Activated CD8-positive, alpha-beta memory T cell treated with anti-CD3 and anti-CD28 coated beads for 48 hours (primary cell): ENCODE results near the gene PHTF1.
"Not testable (repeated sequence)": the region's sequence is repeated elsewhere in the genome, so short reads cannot be mapped to it uniquely, and the experiment has no call there.

Experiments
- DNase-seq, 3 experiments: peaks; one replicate each; pipeline ENCODE4 v3.0.0-alpha.2; 2020; ENCODE audit warnings: low read depth in 2 of 3, low spot score in 2 of 3

Gene PHTF1

DNA sequence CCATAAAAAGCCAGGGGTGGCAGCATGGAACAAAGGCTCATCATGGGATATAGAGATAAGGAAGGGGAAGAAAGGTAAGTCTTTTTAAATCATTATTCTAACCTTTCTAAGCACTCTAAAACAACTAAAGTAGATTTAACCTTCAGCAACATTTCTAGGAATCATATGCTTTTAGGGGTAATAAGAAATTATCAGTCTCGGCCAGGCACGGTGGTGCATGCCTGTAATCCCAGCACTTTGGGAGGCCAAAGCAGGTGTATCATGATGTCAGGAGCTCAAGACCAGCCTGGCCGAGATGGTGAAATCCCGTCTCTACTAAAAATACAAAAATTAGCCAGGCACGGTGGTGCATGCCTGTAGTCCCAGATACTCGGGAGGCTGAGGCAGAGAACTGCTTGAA is 20.3 kb upstream of the PHTF1 start:
- no peak for DNase-seq

DNA sequence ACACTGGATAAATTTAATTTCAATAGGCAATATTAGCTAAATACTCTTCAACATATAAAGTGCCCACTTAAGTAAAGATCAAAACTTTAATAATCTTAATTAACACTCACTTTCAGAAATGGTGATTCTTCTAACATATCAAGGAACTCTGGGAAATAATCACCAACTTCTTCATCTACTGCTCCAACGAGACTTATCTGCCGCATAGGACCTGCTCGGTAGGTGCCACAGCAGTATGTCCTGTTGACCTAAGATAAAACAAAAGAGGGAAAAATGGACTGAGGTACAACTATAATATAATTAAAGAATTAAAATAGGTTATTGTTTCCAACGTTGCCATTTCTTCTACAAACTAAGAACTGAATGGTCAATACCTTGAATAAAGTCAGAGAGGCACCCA is 18.3 kb upstream of the PHTF1 start:
- no peak for DNase-seq

DNA sequence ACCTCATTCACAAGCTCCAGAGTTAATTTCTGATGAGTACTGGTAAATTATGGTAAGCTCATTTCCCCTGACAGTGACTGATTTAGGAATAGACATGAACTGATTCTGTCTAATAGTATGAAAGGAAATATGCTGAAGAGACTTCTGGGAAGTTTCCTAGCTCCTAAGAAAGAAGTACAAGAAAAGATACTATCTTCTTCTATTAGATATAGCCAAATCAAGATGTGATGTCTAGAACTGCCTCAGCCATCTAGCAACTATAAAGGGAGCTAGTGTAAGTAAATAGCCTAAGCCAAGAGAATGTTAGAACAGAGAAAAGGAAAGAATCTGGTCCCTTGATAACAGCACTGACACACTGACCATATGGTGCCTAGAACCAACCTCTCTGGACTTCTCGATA is 10.7 kb upstream of the PHTF1 start:
- no peak for DNase-seq

DNA sequence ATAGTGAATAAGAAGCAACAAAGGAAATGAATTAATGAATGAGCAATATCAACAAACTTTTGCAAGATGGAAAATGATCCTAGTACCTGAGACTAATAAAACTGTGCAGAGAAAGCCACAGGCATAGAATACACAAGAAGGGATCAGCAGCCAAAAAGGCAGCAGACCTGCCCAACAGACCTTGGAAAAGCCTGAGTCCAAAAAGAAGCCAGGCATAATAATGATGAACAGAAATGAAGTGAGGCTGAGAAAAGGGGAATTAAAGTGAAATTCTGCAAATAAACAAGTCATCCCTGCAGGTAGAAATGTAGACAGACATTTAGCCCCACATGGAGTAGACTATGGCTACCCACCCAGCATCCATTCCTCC is 10.3 kb upstream of the PHTF1 start:
- DNase-seq, result no peak

DNA sequence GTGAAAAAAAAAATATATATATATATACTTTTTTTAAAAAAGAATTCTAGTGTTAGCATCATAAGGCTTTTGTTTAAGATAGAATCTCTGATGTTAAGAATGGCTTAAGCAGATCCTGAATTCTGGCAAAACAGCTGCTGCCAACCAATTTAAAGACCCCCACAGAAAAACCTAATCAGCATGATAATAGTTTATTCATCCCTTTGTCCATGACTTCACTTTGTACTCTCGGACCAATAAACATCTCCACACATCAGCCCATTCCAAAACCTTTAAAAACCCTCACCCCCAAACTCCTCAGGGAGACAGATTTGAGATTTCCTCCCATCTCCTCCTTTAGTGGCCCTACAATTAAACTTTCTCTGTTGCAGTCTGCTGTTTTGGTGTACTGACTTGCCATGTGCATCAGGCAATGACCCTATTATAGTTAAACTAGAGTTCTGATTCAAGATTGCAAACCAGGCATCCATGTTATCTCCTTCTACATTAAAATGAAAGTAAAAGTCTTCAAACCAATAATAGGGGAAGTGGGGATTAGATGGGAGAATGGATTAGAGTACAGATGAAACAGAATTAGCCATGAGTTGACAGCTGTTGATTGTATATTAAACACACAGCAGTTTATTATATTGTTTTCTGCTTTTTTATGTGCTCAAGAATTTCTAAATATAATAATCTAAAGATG is 9.8 kb upstream of the PHTF1 start:
- no peak for DNase-seq

DNA sequence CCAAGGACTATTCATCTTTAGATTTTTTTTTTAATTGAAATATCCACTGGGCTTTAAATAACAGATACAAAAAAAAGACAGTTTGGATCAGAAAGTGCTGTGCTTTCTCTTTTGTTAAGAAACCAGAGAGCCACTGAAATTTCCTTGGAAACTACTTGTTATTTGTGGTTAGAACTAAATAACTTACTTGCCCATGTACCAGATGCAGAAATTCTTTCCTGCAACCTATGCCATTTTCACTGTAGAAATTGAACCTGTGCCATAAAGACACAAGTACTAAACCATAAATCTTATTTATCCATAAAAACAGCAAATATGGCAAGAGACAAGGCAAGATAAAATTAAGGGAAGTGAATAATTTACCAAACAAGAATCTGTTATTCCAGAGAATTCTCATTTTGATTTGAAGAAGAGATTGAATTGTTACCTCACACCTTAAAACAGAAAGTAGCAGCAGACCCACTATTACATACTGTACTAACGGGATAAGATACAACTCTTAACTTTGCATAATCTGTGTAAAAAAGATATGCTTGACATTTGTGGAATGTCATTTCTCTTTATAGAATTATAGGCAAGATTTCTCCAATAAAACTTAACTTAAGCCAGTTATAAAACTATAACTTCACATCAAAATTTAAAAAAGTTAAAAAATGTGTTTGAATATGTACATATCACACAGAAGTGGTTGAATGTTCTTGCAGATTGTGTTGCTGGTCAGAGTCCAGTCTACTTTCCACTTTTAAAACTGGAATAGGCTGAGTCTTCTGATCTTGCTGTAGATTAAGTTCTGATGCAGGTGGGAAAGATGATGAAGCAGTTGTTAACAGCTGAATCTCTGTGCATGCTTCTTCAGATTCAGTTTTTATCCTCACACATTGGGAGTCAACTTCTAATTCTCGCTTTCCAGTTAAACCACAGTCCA is 6.3 kb upstream of the PHTF1 start:
- no peak for DNase-seq

DNA sequence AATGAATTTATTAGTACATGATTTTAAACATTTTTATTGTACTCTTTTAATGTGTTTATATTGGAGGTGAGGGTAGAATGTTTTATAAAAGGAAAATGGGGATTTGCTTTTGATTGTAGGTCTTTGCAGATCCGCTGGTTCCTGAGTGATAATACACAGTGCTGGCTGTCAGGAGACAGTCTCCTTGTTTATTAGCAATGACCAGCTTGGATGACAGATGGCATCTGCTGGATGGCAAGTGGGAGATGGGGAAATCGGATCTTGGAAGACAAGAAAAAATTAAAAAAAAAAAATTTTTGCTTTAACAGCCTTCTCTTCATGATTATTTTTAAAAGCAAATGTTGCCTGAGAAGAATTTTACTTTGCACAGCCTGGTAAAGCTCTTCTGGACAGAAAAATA is 4.4 kb upstream of the PHTF1 start:
- DNase-seq, result no peak

DNA sequence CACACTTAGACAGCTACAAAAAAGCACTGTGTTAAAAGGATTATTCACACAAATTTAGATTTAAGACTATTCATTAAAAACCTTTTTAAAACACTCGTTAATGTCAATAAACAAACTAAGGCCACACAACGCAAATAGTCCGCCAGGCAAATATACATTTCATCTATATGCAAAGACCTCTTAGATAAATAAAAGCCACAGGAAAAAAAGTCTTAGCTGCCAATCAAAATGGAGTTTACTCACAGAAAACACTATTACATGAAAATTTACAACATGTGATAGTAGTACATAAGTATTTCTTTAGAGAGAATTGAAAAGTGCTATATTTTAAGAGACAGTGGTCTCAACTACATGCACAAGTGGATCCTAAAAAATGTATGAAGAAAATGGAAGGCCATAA is 2.7 kb upstream of the PHTF1 start:
- no peak for DNase-seq

DNA sequence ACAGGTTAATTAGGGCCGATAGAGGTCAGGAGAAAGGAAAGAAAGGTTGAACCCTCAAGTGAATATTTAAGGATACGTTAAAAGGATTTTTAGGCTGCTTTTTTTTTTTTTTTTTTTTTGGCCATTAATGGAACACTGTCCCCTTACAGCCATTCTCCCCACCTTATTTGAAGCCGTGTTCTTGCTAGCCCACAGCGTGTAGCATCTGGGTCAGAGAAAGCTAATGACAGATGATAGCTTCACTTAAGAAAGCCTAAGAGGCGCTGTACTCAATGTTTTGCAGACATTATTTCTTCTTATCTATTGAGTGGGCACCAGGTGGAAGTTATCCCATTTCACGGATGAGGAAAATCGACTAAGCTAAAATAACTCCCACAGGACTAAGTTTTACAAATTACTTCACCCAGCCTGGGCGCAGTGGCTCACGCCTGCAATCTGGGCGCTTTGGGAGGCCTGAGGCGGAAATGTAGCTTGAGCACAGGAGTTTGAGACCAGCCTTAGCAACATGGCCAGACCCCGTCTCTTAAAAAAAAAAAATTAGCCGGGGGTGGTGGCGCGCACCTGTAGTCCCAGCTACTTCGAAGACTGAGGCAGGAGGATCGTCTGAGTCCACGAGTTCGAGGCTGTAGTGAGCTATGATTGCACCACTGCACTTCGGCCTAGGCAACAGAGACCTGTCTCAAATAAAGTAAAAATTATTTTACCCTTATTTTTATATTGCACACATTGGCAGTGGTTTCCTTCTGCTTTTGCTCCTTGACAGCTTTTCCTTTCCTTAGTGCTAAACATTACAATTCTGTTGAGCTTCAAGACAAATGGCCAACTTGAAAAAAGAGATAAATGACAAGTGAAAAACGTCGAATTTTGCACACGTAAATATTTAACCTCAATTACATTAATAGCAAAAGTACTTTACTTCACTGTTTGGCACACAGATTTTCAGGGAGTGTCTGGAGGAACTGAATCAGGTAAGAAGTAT is 1.1 kb upstream of the PHTF1 start:
- DNase-seq, result no peak

DNA sequence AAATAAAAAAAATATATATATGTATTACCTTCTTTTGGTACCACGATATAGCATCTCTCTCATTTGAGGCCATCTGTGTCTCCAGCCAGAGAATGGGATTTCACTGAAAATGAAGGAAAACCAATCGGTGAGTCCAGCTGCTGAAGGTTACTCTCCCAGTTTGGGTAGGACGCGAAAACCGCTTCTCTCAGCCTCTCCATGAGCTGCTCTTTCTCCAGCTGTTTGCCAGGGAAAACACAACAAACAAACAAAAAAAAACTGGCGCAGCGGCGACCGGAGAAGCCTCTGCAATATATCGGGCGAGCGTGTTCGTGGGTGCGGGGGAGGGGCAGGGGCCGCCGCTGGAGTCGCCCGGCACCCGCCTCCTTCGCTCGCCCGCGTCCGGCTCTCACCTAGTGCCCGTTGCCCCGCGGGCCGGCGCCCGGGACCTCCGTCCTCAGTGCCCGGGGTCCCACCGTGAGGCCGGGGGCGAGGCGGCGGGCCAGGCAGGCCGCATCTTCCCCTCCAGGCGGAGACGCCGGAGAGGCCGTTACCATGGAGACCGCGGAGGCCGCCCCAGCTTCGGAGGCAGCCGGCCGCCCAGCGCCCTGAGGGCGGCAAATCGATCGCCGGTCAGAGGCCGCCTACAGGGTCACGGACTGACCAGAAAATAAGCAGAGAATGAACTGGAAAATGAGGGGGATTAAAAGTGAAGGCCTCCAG is 504 bp downstream of the PHTF1 start:
- DNase-seq, result peak; percentile 24 to 49 (median 38)

DNA sequence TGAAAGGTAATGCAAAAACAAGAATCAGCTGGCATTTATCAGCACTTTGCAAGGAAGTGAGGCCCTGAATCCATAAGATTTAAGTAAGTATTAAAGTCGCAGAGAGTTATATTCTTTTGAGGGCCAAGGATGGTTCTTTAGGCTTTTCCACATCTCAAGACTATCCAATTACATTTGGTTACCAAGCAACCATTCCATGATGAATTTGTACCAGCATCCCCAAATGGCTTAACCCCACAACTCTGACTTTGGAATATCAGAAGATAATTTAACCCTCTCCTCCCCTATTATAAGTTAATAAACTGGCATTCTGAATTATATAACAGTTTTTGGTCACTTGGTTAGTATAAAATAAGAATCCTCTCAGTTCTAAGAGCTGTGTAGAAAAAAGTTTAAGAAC is 2.8 kb downstream of the PHTF1 start:
- DNase-seq, result no peak

DNA sequence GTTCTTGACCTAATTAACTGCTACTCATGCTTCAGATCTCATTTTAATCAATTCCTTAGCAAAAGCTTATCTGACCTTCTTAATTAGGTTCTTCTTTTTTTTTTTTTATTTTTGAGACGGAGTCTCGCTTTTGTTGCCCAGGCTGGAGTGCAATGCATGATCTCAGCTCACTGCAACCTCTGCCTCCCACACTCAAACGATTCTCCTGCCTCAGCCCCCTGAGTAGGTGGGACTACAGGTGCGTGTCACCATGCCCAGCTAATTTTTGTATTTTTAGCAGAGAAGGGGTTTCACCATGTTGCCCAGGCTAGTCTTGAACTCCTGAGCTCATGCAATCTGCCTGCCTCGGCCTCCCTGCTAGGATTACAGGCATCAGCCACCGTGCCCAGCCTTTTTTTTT is 6.0 kb downstream of the PHTF1 start:
- DNase-seq, result not testable (repeated sequence)

DNA sequence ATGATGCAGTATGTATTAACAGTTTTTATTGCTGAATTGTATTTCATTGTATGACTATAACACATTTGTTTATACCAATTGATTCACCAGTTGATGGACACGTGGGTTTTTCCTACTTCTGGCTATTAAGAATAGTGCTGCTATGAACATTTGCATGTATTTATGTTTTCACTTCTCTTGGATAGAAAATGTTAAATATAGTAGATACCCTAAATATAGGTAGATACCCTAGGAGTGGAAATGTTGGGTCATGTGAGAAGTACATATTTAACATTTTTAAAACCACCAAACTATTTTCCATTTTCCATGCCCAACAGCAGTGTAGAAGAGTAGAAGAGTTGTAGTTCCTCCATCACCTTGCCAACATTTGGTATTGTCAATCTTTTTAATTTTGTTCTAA is 7.8 kb downstream of the PHTF1 start:
- DNase-seq, result no peak

DNA sequence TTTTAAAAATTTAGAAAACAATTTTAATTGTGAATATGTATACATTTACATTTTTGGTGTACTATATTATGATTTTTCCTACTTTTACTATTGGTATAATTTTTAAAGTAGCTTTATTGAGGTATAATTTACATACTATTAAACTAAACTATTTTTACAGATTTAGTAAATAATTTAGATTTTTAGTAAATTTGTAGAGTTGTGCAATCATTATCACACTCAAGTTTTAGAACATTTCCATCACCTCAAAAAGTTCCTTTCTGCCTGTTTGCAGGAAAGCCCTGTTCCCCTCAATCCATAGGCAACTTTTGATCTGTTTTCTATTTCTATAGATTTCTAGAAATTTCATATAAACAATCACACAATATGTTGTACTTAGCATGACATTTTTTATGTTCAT is 8.2 kb downstream of the PHTF1 start:
- no peak for DNase-seq

DNA sequence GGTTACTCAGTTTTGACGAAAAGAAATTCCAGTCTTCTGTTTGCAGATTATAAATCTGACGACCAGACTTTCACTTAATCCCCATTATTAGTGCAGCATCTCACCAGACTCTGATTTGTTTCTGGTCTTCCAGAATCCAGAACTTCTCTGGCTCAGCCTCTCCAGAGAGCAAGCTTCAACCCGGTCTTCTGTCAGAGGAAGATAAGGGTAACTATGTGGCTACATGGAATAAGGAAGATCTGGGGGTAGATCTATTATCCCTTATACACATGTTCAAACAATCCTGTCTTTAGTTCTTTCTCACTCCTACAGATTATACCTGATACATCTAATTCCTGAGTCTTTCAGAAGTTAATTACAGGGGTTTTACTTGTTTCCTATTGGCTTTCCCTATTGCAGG is 9.9 kb downstream of the PHTF1 start:
- no peak for DNase-seq

DNA sequence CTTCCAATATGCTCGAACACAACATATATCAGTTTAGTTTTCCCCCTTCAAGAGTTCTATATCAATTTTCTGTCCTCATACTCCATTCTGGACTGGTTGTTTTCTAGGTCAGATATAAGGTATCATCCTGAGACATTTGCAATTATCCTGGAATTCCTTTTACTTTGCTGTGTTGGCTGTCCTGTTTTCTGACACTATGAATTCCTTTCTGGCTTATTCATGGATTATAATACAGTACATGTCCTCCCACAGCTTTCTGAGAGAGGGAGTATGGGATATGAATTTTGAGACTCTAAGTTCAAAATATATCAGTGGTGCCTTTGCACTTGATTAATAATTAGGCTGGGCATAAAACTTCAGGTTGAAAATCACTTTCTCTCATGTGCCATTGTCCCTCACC is 11.9 kb downstream of the PHTF1 start:
- DNase-seq, result no peak

DNA sequence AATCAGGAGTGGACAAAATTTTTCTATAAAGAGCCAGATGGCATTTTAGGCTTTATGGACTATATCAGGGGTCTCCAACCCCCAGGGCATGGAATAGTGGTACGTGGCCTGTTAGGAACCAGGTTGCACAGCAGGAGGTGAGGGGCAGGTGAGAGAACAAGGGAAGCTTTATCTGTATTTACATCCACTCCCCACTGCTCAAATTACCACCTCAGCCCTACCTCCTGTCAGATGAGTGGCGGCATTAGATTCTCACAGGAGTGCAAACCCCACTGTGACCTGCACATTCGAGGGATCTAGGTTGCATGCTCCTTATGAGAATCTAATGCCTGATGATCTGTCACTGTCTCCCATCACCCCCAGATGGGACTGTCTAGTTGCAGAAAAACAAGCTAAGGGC is 13.9 kb downstream of the PHTF1 start:
- no peak for DNase-seq

DNA sequence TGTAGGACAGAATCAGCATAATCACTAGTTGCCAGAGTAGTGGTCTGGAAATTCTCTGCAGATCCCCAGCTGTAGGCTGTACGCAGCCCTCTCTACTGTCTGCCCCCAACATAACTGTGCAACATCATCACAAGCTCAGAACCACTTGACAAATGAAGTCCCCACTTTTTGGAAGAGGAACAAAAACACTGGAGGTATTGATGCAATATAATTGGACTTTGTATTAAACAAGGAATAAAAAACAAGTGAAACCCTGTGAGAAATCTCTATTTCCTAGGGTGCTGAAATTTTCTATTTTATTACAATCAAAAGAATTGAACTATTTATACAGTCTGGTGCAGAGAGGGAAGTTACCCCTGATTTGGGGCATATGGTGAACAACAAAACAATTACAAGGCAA is 15.2 kb downstream of the PHTF1 start:
- DNase-seq, result no peak

DNA sequence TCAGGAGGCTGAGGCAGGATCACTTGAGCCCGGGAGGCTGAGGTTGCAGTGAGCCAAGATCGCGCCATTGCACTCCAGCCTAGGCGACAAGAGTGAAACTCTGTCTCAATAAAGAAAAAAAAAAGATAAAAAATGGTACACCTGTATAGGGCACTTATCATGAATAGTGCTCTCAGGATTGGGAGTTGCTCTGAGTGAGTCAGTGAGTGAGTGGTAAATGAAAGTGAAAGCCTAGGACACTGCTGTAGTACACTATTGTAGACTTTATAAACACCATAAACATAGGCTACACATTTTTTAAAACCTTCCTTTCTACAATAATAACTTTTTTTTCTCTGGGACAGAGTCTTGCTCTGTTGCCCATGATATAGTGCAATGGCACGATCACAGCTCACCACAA is 16.8 kb downstream of the PHTF1 start:
- DNase-seq, result no peak

DNA sequence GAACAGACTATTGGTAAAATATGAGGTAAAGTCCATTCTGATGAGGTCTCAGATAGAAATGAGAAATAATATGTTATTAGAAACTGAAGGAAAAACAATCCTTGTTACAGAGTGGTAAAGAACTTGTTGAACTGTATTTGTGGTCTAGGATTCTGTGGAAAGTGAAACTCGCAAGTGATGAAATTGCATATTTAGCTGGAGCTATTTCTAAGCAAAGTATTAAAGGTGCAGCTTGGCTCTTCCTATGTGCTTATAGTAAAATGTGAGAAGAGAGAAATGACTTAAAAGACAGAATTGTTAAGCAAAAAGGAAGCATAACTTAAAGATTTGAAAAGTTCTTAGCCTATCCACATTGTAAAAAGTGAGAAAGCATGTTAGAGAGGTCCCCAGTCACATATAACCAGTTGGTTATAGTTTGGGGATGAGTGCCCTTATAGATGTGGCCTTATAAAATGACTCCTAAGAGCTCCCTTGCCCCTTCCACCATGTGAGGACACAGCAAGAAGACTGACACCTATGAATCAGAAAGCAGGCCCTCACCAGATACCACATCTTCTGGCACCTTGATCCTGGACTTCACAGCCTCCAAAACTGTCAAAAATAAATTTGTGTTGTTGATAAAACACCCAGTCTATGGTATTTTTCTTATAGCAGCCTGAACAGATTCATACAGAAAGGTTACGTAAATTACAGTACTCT is 24.8 kb downstream of the PHTF1 start:
- no peak for DNase-seq
